ENCODE data around the gene C19orf47.
A peak's percentile ranks its signal among the peaks of the same experiment; 100 is the strongest.
"Not testable (repeated sequence)": the region's sequence is repeated elsewhere in the genome, so short reads cannot be mapped to it uniquely, and the experiment has no call there.

Gene C19orf47

GRCh38 chr19:40376286-40376862, 28.2 kb upstream of the C19orf47 start:
- DNase-seq = no peak

GRCh38 chr19:40374084-40374483, 25.9 kb upstream of the C19orf47 start:
- no peak for DNase-seq

- DNase-seq = no peak
Observed at GRCh38 chr19:40371802-40372122, 23.6 kb upstream of the C19orf47 start.

DNA sequence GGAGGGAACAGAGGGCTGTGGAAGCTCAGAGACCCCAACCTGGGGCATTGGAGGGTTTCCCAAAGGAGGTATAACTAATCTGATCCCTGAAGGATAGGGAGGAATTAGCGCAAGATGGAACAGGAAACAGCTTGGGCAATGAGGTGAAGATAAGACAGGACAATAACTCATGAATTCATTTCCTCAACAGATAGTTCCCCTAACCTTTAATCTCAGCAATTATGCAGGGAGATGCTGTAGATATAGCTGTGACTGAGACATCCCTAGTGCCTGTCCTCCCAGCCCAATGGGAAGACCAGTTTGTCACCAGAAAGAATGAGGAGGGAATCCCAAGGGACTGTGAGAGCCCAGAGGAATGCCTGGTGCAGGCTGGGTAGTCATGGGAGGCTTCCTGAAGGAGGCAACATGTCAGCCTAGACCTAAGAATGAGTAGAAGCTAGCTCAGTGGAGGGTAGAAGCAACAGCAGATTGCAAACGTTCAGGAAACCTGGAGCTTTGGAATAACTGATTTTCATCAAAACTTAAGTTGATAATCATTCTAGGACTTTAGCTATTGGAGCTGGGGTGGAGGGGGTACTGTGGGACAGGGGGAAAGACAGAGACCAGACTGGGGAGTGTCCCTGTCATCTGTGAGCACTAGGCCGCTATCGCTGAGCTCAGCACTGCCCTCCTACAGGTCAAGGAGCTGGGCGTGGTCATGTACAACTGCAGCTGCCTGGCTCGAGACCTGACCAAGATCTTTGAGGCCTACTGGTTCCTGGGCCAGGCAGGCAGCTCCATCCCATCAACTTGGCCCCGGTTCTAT, 23.0 kb upstream of the C19orf47 start:
- no peak for DNase-seq

DNA sequence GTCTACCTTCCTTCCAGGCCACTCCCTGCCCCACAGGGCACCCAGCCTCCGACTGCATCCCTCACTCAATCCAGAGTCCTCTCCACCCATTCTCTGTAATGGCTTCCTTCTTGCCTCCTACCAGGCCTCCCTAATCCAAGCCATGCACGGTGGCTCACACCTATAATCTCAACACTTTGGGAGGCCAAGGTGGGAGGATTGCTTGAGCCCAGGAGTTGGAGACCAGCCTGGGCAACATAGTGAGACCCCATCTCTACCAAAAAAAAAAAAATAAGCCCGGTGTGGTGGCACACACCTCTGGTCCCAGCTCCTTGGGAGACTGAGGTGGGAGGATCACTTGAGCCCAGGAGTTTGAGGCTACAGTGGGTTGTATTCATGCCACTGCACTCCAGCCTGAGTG, 22.1 kb upstream of the C19orf47 start:
- not testable (repeated sequence) for DNase-seq

DNA sequence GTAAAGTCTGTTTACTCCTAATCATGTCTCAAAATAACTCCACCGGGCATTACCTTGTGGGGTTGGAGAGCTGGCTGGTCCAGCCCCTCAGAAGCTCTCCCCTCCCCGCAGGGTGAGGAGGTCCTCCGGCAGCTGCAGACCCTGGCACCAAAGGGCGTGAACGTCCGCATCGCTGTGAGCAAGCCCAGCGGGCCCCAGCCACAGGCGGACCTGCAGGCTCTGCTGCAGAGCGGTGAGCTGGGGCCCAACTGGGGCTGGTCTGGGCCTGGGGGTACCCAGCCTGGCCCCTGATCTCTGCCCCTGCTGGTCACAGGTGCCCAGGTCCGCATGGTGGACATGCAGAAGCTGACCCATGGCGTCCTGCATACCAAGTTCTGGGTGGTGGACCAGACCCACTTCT, 21.6 kb upstream of the C19orf47 start:
- no peak for DNase-seq

DNA sequence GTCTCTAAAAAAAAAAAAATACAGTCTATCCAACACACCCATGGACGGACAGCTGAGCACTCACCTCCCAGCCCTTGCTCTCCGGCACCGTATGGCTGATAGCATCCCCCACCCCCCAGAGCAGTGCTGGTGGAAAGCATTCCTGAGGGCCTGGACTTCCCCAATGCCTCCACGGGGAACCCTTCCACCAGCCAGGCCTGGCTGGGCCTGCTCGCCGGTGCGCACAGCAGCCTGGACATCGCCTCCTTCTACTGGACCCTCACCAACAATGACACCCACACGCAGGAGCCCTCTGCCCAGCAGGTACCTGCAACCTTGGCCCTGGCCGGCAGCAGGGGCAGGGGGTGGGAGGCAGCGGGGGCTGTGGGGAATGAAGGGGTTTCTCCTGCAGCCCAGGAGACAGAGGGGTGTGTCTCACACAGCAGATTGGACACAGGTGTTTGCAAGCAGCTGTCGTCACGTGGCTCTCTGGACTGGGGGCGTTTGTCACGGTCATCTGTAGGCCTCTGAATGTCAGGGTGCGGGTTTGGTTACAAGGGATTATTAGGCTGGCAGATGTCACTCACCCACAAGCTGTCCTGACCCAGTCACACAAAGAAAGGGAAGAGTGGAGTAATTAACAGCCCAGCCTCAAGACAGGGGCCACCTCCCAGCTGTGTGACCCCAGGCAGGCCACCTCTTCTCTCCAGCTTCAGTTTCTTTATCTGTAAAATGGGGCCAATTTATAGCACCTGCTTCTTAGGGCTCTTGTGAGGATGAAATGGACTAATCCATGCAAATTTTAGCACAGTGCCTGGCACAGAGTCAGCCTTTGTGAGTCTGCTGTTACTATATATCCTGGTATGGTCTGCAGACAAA, 19.6 kb upstream of the C19orf47 start:
- no peak for DNase-seq

DNA sequence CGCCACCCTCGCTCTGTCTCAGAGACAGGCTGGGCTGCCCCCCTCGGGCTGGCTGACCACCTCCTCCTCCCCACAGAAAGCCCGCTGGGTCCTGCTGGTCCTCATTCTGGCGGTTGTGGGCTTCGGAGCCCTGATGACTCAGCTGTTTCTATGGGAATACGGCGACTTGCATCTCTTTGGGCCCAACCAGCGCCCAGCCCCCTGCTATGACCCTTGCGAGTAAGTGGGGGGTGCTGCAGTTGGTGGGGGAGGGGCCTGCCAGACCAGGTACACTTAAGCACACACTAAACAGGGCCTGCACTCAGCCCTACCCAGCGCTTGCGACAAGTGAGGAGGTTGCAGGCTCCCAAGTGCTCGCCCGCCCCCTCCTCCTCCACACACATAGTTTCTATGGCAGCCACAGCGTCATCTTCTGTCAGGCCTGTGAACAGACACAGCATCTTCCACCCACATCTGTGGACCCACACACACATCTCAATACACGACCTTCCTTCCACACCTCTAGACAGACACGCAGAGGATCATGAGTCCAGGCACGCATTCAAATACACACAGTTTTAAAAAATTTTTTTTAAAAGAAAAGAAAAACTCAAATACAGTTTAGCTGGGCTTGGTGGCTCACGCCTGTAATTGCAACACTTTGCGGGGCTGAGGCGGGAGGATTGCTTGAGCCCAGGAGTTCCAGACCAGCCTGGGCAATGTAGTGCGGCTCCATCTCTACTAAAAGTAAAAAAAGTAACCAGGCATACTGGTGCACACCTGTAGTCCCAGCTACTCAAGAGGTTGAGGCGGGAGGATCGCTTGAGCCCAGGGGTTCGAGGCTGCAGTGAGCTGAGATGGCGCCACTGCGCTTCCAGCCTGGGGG, 18.7 kb upstream of the C19orf47 start:
- DNase-seq = no peak

DNA sequence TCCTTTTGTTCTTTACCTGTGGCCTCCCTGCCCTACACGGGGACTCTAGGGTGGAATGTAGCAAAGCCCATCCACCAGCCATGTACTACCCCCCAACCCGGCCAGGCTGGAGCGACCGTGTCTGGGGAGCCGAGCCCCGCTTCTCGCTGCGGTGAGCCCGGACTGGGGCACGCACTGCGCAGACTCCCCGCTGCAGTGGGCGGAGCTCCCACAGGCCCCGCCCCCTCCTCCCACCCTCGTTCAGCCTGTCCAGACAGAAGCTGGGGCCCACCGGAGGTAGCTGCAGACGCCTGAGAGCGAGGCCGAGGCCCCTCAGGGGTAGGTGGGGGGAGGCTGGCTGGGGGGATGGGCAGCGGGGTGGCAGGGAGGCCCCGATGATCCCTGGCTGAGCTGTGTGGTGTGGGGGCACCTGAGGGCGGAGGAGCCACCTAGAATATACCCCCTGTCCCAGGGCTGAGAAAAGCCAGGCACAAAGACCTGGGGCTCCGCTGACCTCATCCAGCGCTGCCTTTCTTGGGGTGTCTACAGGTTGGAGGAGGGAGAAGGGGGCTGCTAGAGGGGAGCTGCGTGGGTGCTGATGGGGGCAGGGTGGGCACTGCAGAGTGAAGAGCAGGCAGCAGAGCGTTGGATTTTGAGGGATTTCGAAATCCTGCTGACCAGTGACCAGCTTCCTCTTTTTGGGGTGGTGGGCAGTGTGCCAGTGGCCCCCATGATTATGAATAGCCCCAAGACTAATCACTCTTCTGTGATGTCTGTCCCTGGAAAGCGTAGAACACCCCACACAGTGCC, 17.6 kb upstream of the C19orf47 start:
- peak; percentile 85 for DNase-seq

- DNase-seq = no peak
Observed at GRCh38 chr19:40365010-40365409, 16.8 kb upstream of the C19orf47 start.

DNA sequence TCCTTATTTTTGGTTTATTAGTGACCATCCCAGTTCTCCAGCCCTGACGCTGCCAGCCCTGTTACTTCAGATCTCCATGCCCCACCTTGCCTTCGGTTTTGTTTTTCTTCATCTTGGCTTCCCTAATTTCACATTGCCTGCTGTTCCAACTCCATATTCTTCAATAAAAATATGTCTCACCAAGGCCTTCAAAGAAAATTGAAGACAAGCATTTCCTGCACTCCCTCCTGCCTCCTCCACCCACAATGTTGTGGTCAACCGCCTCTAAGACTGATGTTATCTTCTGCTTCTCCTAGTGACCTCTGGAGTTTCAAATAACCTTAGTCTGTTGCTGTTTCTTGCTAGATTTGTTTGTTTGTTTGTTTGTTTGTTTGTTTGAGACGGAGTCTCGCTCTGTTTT, 14.9 kb upstream of the C19orf47 start:
- DNase-seq = no peak

GRCh38 chr19:40362160-40362559, 14.0 kb upstream of the C19orf47 start:
- no peak for DNase-seq

DNA sequence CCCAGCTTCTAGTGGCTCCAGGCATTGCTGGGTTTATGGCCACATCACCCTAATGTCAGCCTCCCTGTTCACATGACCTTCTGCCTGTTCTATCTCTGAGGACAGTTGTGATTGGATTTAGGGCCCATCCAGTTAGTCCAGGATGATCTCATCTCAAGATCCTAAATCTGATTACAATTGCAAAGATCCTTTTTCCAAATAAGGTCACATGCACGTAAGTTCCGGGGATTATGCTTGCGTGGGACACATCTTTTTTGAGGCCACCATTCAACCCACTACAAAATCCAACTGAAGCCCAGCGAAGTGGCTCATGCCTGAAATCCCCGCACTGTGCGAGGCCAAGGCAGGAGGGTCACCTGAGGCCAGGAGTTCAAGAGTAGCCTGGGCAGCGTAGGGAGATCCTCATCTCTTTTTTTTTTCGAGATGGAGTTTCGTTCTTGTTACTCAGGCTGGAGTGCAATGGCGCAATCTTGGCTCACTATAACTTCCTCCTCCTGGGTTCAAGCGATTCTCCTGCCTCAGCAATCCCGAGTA, 12.6 kb upstream of the C19orf47 start:
- DNase-seq = no peak

GRCh38 chr19:40360020-40360707, 12.0 kb upstream of the C19orf47 start:
- DNase-seq = no peak

- no peak for DNase-seq
Observed at GRCh38 chr19:40358773-40359172, 10.6 kb upstream of the C19orf47 start.

DNA sequence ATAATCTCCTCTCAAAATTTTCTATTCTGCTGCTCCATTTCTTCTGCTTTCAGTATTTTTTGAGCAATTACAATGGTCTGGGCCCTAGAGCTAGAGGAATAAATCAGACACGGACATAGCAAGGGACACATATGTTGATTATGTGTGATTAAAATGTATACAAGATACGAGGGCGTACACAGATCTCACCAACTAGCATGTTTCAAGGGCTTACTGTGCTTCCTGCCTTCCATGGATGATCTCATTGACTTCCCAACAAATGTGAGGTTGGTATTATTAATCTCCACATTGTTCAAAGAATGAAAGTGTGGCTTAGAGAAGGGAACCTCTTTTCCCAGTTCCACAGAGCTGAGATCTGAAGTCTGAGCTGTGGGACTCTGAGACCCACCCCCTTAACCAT, 9.4 kb upstream of the C19orf47 start:
- no peak for DNase-seq

GRCh38 chr19:40356681-40357595, 8.7 kb upstream of the C19orf47 start:
- no peak for DNase-seq

- no peak for DNase-seq
Observed at GRCh38 chr19:40355975-40356680, 7.9 kb upstream of the C19orf47 start.

- DNase-seq = no peak
Observed at GRCh38 chr19:40348961-40349507, 837 bp upstream of the C19orf47 start.

All from activated CD8-positive, alpha-beta memory T cell treated with anti-CD3 and anti-CD28 coated beads for 24 hours (primary cell).